ENCODE data around the gene ARTN.

Gene ARTN

GRCh38 chr1:43951021-43951985 lies 17.7 kb downstream of the ARTN start:
- H3K9ac ChIP-seq (ENCODE audit: low read depth, low read length) = no peak overlapping the region
- no peaks in the 10 kb centered on the region for H3K27me3 ChIP-seq (ENCODE audit: insufficient read depth, low read length)
- no peak overlapping the region for H3K4me3 ChIP-seq (ENCODE audit: low read length)
- 94% methylated on average over 4 of the region's 4 CpGs for WGBS
- no peak overlapping the region for H3K27ac ChIP-seq (ENCODE audit: low read depth, low read length)
- H3K9me3 ChIP-seq (ENCODE audit: insufficient read depth, low read depth, low read length) = no peaks in the 10 kb centered on the region
- peaks cover 12% of the 10 kb centered on the region for H3K36me3 ChIP-seq (ENCODE audit: insufficient read depth, low read length)
- H3K4me1 ChIP-seq (ENCODE audit: insufficient read depth, low read length) = peaks cover 11% of the 10 kb centered on the region; the same call in 1 of the 2 replicates

- Histone ChIP-seq H3K27me3 (ENCODE audit: insufficient read depth, low read length) (no peaks in the 10 kb centered on the region), H3K4me1 (ENCODE audit: insufficient read depth, low read length) (peaks cover 7% of the 10 kb centered on the region; the same call in 1 of the 2 replicates), H3K27ac (ENCODE audit: low read depth, low read length) (no peak overlapping the region), H3K36me3 (ENCODE audit: insufficient read depth, low read length) (peaks cover 24% of the 10 kb centered on the region), H3K4me3 (ENCODE audit: low read length) (no peak overlapping the region; the same call in 1 of the 2 replicates), H3K9ac (ENCODE audit: low read depth, low read length) (no peak overlapping the region), H3K9me3 (ENCODE audit: insufficient read depth, low read depth, low read length) (no peaks in the 10 kb centered on the region)
- 77% methylated on average over 8 of the region's 8 CpGs for WGBS
Observed at GRCh38 chr1:43952731-43953346, 19.2 kb downstream of the ARTN start.

- Histone ChIP-seq H3K4me1 (ENCODE audit: insufficient read depth, low read length) (peaks cover 4% of the 10 kb centered on the region; the same call in 1 of the 2 replicates), H3K4me3 (ENCODE audit: low read length) (no peak overlapping the region; the same call in 1 of the 2 replicates), H3K9me3 (ENCODE audit: insufficient read depth, low read depth, low read length) (no peaks in the 10 kb centered on the region), H3K27me3 (ENCODE audit: insufficient read depth, low read length) (no peaks in the 10 kb centered on the region), H3K36me3 (ENCODE audit: insufficient read depth, low read length) (peaks cover 29% of the 10 kb centered on the region), H3K9ac (ENCODE audit: low read depth, low read length) (no peak overlapping the region), H3K27ac (ENCODE audit: low read depth, low read length) (no peak overlapping the region)
- 86% methylated on average over 3 of the region's 3 CpGs for WGBS
Observed at GRCh38 chr1:43953361-43953760, 19.8 kb downstream of the ARTN start.

- H3K27me3 ChIP-seq (ENCODE audit: insufficient read depth, low read length) = no peaks in the 10 kb centered on the region
- 92% methylated on average over 5 of the region's 5 CpGs for WGBS
- H3K36me3 ChIP-seq (ENCODE audit: insufficient read depth, low read length) = peaks cover 29% of the 10 kb centered on the region
- H3K4me1 ChIP-seq (ENCODE audit: insufficient read depth, low read length) = peaks cover 4% of the 10 kb centered on the region; the same call in 1 of the 2 replicates
- no peak overlapping the region for H3K9ac ChIP-seq (ENCODE audit: low read depth, low read length)
- no peaks in the 10 kb centered on the region for H3K9me3 ChIP-seq (ENCODE audit: insufficient read depth, low read depth, low read length)
- no peak overlapping the region for H3K4me3 ChIP-seq (ENCODE audit: low read length)
- no peak overlapping the region for H3K27ac ChIP-seq (ENCODE audit: low read depth, low read length)
Observed at GRCh38 chr1:43954036-43954435, 20.4 kb downstream of the ARTN start.

- Histone ChIP-seq H3K9ac (ENCODE audit: low read depth, low read length) (no peak overlapping the region), H3K9me3 (ENCODE audit: insufficient read depth, low read depth, low read length) (no peaks in the 10 kb centered on the region), H3K4me1 (ENCODE audit: insufficient read depth, low read length) (peaks cover 4% of the 10 kb centered on the region; the same call in 1 of the 2 replicates), H3K4me3 (ENCODE audit: low read length) (no peak overlapping the region), H3K36me3 (ENCODE audit: insufficient read depth, low read length) (peaks cover 22% of the 10 kb centered on the region), H3K27me3 (ENCODE audit: insufficient read depth, low read length) (no peaks in the 10 kb centered on the region), H3K27ac (ENCODE audit: low read depth, low read length) (no peak overlapping the region)
- 96% methylated on average over 8 of the region's 8 CpGs for WGBS
Observed at GRCh38 chr1:43956234-43956633, 22.6 kb downstream of the ARTN start.

- Histone ChIP-seq H3K36me3 (ENCODE audit: insufficient read depth, low read length) (peaks cover 27% of the 10 kb centered on the region), H3K9me3 (ENCODE audit: insufficient read depth, low read depth, low read length) (no peaks in the 10 kb centered on the region), H3K4me3 (ENCODE audit: low read length) (no peak overlapping the region), H3K27ac (ENCODE audit: low read depth, low read length) (no peak overlapping the region), H3K9ac (ENCODE audit: low read depth, low read length) (no peak overlapping the region), H3K27me3 (ENCODE audit: insufficient read depth, low read length) (no peaks in the 10 kb centered on the region), H3K4me1 (ENCODE audit: insufficient read depth, low read length) (peaks cover 3% of the 10 kb centered on the region; the same call in 1 of the 2 replicates)
- 92% methylated on average over 7 of the region's 7 CpGs for WGBS
Observed at GRCh38 chr1:43957407-43958040, 23.9 kb downstream of the ARTN start.

GRCh38 chr1:43958351-43959255 lies 25.0 kb downstream of the ARTN start:
- H3K4me1 ChIP-seq (ENCODE audit: insufficient read depth, low read length) = no peaks in the 10 kb centered on the region
- WGBS = 95% methylated on average over 8 of the region's 9 CpGs
- H3K27ac ChIP-seq (ENCODE audit: low read depth, low read length) = no peak overlapping the region
- H3K9ac ChIP-seq (ENCODE audit: low read depth, low read length) = no peak overlapping the region
- H3K4me3 ChIP-seq (ENCODE audit: low read length) = no peak overlapping the region
- H3K27me3 ChIP-seq (ENCODE audit: insufficient read depth, low read length) = no peaks in the 10 kb centered on the region
- H3K36me3 ChIP-seq (ENCODE audit: insufficient read depth, low read length) = peaks cover 27% of the 10 kb centered on the region
- no peaks in the 10 kb centered on the region for H3K9me3 ChIP-seq (ENCODE audit: insufficient read depth, low read depth, low read length)

- H3K9ac ChIP-seq (ENCODE audit: low read depth, low read length) = no peak overlapping the region
Observed at GRCh38 chr1:43960798-43961197, 27.2 kb downstream of the ARTN start.

GRCh38 chr1:43961692-43962091 lies 28.1 kb downstream of the ARTN start:
- peaks cover 23% of the 10 kb centered on the region for H3K36me3 ChIP-seq (ENCODE audit: insufficient read depth, low read length)

More at GRCh38 chr1:43960798-43961197, 27.2 kb downstream of the ARTN start:
- Histone ChIP-seq H3K9me3 (ENCODE audit: insufficient read depth, low read depth, low read length) (no peaks in the 10 kb centered on the region), H3K27me3 (ENCODE audit: insufficient read depth, low read length) (no peaks in the 10 kb centered on the region), H3K4me1 (ENCODE audit: insufficient read depth, low read length) (no peaks in the 10 kb centered on the region), H3K27ac (ENCODE audit: low read depth, low read length) (no peak overlapping the region), H3K4me3 (ENCODE audit: low read length) (no peak overlapping the region), H3K36me3 (ENCODE audit: insufficient read depth, low read length) (peaks cover 27% of the 10 kb centered on the region)
- 95% methylated on average over 8 of the region's 8 CpGs for WGBS

GRCh38 chr1:43962324-43962723 lies 28.7 kb downstream of the ARTN start:
- H3K4me3 ChIP-seq (ENCODE audit: low read length) = no peak overlapping the region
- no peak overlapping the region for H3K27ac ChIP-seq (ENCODE audit: low read depth, low read length)
- H3K36me3 ChIP-seq (ENCODE audit: insufficient read depth, low read length) = peaks cover 20% of the 10 kb centered on the region
- WGBS = 93% methylated on average over 2 of the region's 2 CpGs
- no peaks in the 10 kb centered on the region for H3K4me1 ChIP-seq (ENCODE audit: insufficient read depth, low read length)
- H3K27me3 ChIP-seq (ENCODE audit: insufficient read depth, low read length) = no peaks in the 10 kb centered on the region
- H3K9ac ChIP-seq (ENCODE audit: low read depth, low read length) = no peak overlapping the region
- no peaks in the 10 kb centered on the region for H3K9me3 ChIP-seq (ENCODE audit: insufficient read depth, low read depth, low read length)

More at GRCh38 chr1:43961692-43962091, 28.1 kb downstream of the ARTN start:
- Histone ChIP-seq H3K27me3 (ENCODE audit: insufficient read depth, low read length) (no peaks in the 10 kb centered on the region), H3K9ac (ENCODE audit: low read depth, low read length) (no peak overlapping the region), H3K9me3 (ENCODE audit: insufficient read depth, low read depth, low read length) (no peaks in the 10 kb centered on the region), H3K27ac (ENCODE audit: low read depth, low read length) (no peak overlapping the region), H3K4me1 (ENCODE audit: insufficient read depth, low read length) (no peaks in the 10 kb centered on the region), H3K4me3 (ENCODE audit: low read length) (no peak overlapping the region)
- 94% methylated on average over 3 of the region's 3 CpGs for WGBS
